NCI-H526 (cell line): ENCODE results near the gene DUS2.
"Not testable (repeated sequence)": the region's sequence is repeated elsewhere in the genome, so short reads cannot be mapped to it uniquely, and the experiment has no call there.

Source experiments
- DNase-seq, 2 experiments: peaks; one replicate each; lab custom pipeline; 2025; lab: John Stamatoyannopoulos, UW

The DUS2 gene

DNA sequence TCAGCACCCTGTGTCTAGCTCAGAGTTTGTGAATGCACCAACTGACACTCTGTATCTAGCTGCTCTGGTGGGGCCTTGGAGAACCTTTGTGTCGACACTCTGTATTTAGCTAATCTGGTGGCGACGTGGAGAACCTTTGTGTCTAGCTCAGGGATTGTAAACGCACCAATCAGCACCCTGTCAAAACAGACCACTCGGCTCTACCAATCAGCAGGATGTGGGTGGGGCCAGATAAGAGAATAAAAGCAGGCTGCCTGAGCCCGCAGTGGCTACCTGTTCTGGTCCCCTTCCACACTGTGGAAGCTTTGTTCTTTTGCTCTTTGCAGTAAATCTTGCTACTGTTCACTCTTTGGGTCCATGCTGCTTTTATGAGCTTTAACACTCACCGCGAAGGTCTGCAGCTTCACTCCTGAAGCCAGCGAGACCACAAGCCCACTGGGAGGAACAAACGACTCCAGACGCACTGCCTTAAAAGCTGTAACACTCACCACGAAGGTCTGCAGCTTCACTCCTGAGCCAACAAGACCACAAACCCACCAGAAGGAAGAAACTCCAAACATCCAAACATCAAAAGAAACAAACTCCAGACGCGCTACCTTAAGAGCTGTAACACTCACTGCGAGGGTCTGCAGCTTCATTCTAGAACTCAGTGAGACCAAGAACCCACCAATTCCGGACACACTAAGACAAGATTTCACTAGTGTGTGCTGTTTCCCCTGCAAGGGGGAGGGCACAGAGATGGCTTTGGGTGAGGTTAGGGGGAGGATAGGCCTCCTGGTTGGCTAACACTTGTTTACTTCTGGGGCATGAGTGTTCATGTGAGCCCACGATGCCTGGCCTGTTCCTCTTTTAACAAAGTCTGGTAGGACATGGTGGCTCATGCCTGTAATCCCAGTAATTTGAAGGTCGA is 24.1 kb upstream of the DUS2 start, which contains the start of gene DPEP2:
DPEP2 (minus strand) TSS at position 706 of the 910 bp plus-strand sequence. CDS start 6,272 bp downstream, outside the sequence.
- not testable (repeated sequence) for DNase-seq

DNA sequence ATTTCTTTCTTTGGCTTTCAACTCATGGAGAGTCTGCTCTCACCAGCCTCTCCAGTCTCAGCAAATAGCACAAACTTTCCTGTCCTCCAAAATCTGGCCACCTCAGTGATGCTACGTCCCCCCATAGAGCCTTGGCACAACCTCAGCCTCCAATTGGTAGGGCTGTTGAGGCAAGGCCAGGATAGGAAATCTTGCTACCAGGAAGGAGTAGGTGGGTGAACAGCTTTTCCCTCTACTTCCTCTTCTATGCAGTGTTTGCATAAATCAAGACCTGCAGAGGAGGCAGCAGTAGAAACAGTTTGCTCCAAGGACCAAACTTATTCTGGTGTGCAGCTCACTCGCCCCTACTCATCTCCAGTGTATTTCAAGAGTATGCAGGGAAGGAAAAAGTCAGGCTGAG is 23.1 kb upstream of the DUS2 start:
- DNase-seq = no peak

DNA sequence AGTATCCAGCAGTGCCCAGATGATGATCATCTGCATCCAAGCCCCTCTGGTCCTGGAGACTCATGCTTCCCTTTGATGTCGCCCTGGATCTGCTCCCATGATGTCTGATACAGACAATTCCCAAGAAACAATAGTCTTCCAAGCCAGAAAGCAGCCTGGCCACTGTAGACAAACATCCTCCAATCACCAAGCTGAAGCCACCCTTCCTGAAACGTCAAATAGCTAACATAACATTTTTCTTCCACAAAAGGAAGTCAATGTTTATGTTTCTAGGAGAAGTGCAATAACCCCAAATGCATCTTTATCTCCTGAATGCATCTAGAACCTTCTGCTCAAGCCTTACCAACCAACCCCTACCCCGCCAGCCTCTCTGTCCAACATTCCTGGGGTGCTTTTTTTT is 22.6 kb upstream of the DUS2 start:
- DNase-seq = no peak

DNA sequence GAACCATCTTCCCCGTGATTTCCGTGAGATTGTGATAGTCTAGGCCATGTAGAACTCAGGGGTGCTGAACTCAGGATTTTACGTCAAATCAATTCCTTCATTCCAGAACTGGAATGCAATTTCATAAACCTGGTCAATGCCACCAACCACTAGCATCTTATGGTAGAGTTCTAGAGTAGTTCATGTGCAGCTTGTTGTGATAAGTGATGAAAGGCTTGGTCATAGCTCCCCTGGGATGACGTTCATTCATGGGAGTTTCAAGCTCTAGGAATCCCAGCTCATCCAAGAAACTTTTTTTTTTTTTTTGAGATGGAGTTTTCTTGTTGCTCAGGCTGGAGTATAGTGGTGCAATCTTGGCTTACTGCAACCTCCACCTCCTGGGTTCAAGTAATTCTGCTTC is 20.1 kb upstream of the DUS2 start:
- DNase-seq = no peak

DNA sequence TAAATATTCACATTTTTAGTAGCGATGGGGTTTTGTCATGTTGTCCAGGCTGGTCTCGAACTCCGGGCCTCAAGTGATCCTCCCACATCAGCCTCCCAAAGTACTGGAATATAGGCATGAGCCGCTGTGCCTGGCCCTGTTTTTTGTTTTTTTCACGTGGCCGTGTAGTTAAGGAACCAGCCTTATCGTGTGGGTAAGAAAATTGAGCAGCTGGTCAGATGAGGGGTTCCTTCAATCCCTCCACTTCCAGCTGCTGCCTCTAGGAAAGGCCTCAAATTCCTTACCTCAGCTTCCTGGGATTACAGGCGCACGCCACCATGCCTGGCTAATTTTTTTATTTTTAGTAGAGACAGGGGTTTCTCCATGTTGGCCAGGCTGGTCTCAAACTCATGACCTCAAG is 17.9 kb upstream of the DUS2 start:
- DNase-seq = no peak

DNA sequence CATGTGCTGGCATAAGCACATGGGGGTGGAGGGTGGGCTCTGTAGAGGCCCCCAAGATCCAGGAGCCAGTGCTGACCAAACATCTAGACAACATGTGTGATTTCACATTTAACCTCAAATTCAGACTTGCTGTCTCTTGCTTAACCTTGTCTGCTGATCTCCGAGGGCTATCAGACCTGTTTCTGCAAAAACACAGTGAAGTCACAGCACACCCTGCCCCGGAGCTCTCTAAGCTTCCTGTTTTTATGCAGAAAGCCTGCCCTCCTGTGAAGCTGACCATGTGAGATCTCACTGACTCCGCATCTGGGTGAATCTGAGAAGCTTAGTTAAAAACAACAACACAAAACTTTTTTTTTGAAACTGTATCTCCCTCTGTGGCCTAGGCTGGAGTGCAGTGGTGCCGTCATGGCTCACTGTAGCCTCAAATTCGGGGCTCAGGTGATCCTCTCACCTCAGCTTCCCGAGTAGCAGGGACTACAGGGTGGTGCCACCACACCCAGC is 17.2 kb upstream of the DUS2 start:
- no peak for DNase-seq

DNA sequence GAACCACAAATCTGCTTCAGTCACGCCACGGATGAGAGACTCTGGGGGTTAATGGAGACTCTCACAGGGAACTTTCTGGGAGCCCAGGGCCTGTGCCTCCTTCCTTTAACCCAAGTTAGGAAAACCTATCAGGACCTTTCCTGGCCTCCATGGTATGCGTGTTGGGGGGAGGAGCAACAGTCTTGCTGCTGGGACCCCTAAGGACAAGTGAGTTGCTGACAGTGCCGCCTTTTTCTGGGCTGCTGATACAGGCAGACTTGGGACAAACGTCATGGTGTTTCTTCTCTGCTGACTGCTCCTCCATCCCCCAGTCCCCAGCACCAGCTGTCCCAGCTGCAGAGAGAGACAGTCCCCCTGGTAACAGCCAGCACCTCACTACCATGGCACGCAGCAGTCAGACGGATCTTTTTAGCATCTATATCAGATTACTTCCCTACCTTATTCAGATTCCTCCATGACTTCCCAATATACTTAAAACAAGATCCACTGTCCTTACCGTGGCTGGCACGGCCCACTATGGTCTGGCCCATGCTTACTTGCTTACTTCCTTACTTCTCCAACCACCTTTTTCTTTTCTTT is 13.8 kb upstream of the DUS2 start:
- DNase-seq = no peak

DNA sequence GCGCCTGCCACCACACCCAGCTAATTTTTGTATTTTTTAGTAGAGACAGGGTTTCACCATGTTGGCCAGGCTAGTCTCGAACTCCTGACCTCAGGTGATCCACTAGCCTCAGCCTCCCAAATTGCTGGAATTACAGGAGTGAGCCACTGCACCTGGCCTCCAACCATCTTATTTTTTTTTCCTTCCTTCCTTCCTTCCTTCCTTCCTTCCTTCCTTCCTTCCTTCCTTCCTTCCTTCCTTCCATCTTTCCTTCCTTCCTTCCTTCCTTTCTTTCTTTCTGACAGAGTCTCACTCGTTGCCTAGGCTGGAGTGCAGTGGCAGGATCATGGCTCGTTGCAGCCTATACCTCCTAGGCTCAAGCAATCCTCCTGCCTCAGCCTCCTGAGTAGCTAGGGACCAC is 13.2 kb upstream of the DUS2 start:
- not testable (repeated sequence) for DNase-seq

DNA sequence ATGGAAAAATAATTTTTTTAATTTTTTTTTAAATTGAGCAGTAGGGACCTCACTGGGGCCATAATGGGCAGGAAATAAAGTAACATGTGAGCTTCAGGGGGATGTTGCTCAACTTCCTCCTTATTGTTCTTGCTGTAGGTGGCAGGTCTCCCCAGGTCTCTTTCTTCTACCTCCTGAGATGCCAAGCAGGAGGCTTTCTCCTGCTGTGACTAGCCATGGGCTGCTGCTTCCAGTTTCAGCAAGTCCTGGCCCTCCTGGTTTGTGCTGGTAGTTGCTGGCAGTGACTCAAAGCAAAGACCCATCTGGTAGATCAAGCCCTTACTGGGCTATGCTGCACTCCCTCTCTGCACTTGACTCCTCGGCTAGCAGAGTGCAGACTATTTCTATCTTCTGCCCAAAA is 9.6 kb upstream of the DUS2 start:
- DNase-seq = no peak

DNA sequence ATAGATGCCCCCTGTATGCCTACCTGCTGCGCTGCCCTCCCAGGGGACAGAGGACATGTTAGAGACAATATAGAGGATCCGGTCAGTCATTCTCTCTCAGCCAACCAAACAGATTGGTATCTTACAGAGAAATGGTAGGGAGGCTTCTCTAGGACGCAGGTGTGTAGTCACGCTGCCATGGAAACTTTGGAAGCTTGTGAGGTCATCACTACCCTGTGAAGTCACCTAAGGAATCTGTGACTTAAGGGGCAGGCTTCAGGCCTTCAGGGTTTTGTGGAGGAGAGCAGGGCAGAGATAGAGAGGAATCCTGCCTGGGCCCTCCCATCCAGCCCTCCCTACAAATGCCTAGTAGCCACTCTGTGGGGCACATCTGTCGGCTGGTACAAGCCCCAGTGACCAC is 7.4 kb upstream of the DUS2 start, which contains the start of gene DPEP2NB:
DPEP2NB (minus strand) TSS at position 231 of the 400 bp plus-strand sequence; CDS start at position 90, 141 bp downstream.
- no peak for DNase-seq

DNA sequence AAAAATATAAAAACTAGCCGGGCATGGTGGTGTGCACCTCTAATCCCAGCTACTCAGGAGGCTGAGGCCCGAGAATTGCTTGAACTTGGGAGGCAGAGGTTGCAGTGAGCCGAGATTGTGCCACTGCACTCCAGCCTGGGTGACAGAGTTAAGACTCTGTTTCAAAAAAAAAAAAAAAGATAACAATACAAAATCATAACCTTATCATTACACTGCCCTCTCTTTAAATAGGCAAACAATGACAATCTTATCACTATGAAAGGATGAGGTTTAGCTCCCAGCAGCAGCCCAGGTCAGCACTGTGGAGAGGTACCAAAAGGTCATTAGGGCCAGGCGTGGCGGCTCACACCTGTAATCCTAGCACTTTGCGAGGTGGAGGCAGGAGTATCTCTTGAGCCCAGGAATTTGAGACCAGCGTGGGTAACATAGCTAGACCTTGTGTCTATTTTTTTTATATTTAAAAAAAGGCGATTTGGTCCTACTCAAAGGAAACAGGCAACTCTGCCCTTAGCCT is 3.9 kb upstream of the DUS2 start:
- DNase-seq = no peak

DNA sequence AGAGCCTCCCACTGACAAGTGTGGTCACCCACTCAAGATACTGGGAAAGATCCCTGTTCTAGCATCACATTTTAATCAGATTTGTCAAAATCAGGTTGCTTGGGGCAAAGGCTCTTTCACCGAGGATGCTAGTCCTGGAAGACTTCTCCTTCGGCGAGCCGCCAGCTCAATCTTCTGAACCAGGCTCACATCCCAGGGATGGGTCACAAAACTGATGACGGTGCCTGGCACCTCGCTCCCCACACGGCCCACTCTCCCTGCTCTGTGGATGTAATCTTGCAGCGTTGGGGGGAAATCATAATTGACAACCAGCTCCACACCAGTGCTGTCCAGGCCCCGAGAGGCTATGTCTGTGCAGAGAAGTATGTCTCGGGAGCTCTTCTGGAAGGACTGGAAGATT is 1.6 kb upstream of the DUS2 start:
- no peak for DNase-seq

DNA sequence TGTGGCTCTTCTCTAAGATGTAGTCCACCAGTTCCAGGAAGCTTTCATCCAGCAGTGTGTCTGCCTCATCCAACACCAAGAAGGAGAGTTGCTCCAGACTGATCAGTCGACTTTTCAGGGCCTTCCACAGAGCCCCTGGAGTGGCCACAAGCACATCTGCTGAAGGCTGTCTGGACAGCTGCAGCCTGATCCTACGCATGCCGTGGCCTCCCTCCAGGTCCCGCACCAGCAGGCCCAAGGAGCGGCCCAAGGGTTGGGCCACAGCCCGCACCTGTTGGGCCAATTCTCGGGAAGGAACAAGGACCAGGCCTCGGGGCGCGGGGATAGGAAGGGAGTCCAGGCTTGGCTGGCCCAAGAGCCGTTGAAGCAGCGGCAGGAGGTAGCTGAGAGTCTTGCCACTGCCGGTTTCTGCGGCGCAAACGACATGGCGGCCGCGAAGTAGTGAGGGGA is 781 bp upstream of the DUS2 start:
- no peak for DNase-seq

DNA sequence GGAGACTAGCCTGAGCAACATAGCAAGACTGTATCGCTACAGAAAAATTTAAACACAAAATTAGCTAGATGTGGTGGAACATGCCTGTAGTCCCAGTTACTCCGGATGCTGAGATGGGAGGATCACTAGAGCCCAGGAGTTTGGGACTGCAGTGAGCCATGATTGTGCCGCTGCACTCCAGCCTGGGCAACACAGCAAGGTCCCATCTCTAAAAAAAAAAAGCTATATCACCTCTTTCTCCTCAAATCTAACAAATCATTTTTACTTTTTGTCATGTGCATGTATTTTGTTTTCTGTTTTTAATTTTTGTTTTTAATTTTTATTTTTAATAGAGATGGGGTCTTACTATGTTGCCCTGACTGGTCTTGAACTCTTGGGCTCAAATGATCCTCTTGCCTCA is 5.9 kb downstream of the DUS2 start:
- DNase-seq = no peak

DNA sequence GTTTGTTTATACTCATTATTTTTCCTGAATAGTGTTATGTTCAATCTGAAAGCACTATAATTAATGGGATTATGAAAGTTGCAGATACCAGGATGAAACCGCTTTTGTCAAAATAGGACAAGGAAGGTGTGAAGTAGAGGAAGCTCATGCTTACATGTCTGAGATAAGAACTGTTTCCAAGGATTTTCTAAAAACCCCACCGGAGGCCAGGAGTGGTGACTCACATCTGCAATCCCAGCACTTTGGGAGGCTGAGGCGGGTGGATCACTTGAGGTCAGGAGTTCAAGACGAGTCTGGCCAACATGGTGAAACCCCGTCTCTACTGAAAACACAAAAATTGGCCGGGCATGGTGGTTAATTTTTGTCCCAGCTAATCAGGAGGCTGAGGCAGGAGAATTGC is 7.0 kb downstream of the DUS2 start:
- DNase-seq = not testable (repeated sequence)

DNA sequence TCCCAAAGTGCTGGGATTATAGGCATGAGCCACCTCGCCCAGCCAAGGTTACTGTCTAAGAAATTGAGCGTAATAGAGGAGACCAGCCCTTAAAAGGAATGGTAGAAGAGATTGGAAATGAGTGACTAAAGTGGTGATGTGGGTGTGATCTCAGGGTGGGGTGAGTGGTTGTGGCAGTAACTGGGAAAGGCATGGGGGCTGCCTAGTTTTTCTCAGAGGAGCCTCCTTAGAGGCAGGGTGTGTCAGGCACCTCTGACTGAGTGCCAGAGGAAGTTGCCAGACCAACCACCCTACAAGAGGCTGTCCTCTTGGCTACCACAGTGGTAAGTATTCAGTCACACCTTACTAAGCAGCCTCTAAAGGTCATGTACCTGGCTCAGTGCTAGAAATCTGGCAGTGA is 8.9 kb downstream of the DUS2 start:
- DNase-seq = no peak

DNA sequence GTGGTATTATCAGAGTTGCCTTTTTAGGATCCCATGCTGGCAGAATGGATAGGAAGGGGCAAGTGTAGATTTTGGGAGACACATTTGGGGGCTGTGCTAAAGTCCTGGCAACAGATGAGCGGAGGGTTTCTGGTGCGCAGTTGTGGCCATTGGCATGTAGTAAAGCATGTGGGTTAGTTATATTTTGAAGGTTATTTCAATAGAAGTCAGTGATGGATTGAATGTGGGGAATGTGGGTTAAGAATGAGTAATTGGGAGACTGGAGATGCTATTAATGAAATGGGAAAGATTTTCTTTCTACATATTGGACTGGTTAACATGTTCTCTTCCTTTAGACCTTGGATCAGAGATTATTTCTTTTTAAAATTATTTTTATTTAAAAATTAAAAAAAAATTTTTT is 10.0 kb downstream of the DUS2 start:
- DNase-seq = no peak

DNA sequence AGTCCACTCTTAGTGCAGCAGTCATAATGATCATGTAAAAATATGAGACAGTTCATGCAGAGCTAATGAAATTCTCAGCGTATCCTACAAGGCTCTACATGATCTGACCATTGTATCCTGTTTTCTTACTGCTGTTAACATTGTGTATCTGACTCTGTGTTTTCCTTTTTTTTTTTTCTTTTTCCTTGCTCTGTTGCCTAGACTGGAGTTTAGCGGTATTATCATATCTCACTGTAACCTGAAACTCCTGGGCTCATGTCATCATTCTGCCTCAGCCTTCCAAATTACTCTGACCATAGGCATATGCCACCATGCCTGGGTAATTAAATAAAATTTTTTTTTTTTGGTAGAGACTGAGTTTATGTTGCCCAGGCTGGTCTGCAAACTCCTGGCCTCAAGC is 12.1 kb downstream of the DUS2 start:
- DNase-seq = no peak

DNA sequence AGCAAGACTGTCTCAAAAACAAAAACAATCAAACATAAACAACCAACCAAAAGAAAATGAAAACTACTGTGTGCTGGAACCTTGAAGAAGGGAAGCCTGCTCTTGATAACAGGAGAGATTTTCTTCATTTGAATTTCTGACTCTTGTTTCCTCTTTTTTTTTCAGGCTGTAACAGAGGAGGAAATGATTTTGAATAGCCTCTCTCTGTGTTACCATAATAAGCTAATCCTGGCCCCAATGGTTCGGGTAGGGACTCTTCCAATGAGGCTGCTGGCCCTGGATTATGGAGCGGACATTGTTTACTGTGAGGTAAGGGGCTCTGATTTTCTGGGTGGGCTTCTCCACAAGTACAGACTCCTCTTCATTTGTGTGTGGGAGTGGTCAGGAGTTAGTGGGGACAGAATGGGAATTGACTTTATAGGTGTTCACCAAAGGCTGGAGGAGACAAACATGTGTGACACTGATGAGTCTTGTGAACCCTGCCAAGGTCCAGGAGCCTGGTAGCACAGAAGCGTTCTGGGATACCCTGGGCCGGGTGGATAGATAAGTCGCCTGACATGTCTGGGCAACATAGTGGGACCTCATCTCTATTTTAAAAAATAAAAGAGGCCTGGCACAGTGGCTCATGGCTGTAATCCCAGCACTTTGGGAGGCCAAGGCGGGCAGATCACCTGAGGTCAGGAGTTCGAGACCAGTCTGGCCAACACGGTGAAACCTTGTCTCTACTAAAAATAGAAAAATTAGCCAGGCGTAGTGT is 14.9 kb downstream of the DUS2 start:
- no peak for DNase-seq

DNA sequence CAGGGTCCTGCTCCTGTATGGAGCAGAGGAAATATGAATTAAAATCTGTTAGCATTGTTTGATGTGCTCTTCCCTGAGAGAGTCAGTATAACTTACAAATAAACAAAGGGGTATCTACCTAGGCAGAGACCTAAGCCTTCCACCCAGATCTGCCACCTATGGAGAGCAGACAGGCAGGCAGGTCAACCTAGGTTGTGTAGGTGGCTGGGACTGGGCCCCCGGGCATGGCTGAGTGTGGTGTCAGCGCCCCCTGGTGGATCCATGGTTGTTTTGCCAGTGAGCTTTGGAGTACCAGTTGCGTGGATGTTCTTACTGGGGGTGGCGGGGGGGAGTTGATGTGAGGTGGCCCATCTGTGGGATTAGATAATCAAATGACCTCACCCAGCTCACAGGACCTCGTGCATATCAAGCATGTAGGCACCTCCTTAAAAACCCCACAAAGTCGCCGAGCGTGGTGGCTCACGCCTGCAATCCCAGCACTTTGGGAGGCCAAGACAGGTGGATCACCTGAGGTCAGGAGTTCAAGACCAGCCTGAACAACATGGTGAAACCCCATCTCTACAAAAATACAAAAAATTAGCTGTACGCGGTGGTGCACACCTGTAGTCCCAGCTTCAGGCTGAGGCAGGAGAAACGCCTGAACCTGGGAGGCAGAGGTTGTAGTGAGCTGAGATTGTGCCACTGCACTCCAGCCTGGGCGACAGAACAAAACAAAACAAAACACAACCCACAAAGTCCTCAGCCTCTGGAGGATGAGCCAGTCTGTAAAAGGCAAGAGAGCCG is 17.6 kb downstream of the DUS2 start:
- peak; percentile 27 to 78 for DNase-seq

DNA sequence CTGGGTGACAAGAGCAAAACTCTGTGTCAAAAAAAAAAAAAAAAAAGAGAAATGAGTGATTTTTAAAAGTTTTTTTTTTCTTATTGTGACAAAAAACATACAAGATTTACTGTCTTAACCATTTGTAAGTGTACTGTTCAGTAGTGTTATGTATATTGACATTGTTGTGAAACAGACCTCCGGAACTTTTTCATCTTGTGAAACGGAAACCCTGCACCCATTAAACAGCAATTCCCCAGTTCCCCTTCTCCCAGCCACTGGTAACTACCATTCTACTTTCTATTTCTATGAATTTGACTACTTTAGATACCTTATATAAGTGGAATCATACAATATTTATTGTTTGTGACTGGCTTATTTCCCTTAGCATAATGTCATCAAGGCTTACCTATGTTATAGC is 18.7 kb downstream of the DUS2 start:
- DNase-seq = no peak
